ENCODE results near the gene NUAK1.

NUAK1 gene

GRCh38 chr12:106138633-106139421 is at the start of gene NUAK1:
Gene NUAK1 (minus strand): TSS chr12:106138954. CDS start chr12:106138653, 301 bp downstream.
- no peak for DNase-seq (ENCODE audit: low read depth in 4 of 4, low spot score in 1 of 4)

- DNase-seq (ENCODE audit: low read depth in 4 of 4, low spot score in 1 of 4), result no peak
Observed at GRCh38 chr12:106188256-106188655, 49.5 kb upstream of the NUAK1 start.

- DNase-seq (ENCODE audit: low read depth in 4 of 4, low spot score in 1 of 4), result no peak
Observed at GRCh38 chr12:106187842-106188241, 49.1 kb upstream of the NUAK1 start.

GRCh38 chr12:106187155-106187789 is 48.5 kb upstream of the NUAK1 start:
- no peak for DNase-seq (ENCODE audit: low read depth in 4 of 4, low spot score in 1 of 4)

GRCh38 chr12:106183735-106184134 is 45.0 kb upstream of the NUAK1 start:
- DNase-seq (ENCODE audit: low read depth in 4 of 4, low spot score in 1 of 4), result no peak

- DNase-seq (ENCODE audit: low read depth in 4 of 4, low spot score in 1 of 4), result no peak
Observed at GRCh38 chr12:106181401-106182114, 42.8 kb upstream of the NUAK1 start.

GRCh38 chr12:106179086-106179485 is 40.3 kb upstream of the NUAK1 start:
- no peak for DNase-seq (ENCODE audit: low read depth in 4 of 4, low spot score in 1 of 4)

GRCh38 chr12:106178562-106178961 is 39.8 kb upstream of the NUAK1 start:
- no peak for DNase-seq (ENCODE audit: low read depth in 4 of 4, low spot score in 1 of 4)

GRCh38 chr12:106176560-106176959 is 37.8 kb upstream of the NUAK1 start:
- DNase-seq (ENCODE audit: low read depth in 4 of 4, low spot score in 1 of 4), result no peak

- no peak for DNase-seq (ENCODE audit: low read depth in 4 of 4, low spot score in 1 of 4)
Observed at GRCh38 chr12:106174876-106175275, 36.1 kb upstream of the NUAK1 start.

- no peak for DNase-seq (ENCODE audit: low read depth in 4 of 4, low spot score in 1 of 4)
Observed at GRCh38 chr12:106173442-106173841, 34.7 kb upstream of the NUAK1 start.

- no peak for DNase-seq (ENCODE audit: low read depth in 4 of 4, low spot score in 1 of 4)
Observed at GRCh38 chr12:106171117-106171750, 32.5 kb upstream of the NUAK1 start.

- no peak for DNase-seq (ENCODE audit: low read depth in 4 of 4, low spot score in 1 of 4)
Observed at GRCh38 chr12:106170285-106170684, 31.5 kb upstream of the NUAK1 start.

GRCh38 chr12:106163712-106164111 is 25.0 kb upstream of the NUAK1 start:
- no peak for DNase-seq (ENCODE audit: low read depth in 4 of 4, low spot score in 1 of 4)

GRCh38 chr12:106161491-106161890 is 22.7 kb upstream of the NUAK1 start:
- no peak for DNase-seq (ENCODE audit: low read depth in 4 of 4, low spot score in 1 of 4)

- DNase-seq (ENCODE audit: low read depth in 4 of 4, low spot score in 1 of 4), result no peak
Observed at GRCh38 chr12:106160915-106161314, 22.2 kb upstream of the NUAK1 start.

- DNase-seq (ENCODE audit: low read depth in 4 of 4, low spot score in 1 of 4), result no peak
Observed at GRCh38 chr12:106157802-106158201, 19.0 kb upstream of the NUAK1 start.

- DNase-seq (ENCODE audit: low read depth in 4 of 4, low spot score in 1 of 4), result no peak
Observed at GRCh38 chr12:106154751-106155273, 16.1 kb upstream of the NUAK1 start.

- DNase-seq (ENCODE audit: low read depth in 4 of 4, low spot score in 1 of 4), result no peak
Observed at GRCh38 chr12:106152334-106152733, 13.6 kb upstream of the NUAK1 start.

- no peak for DNase-seq (ENCODE audit: low read depth in 4 of 4, low spot score in 1 of 4)
Observed at GRCh38 chr12:106150555-106150954, 11.8 kb upstream of the NUAK1 start.

GRCh38 chr12:106149096-106149784 is 10.5 kb upstream of the NUAK1 start:
- DNase-seq (ENCODE audit: low read depth in 4 of 4, low spot score in 1 of 4), result no peak

Measured in stimulated activated CD4-positive, alpha-beta T cell treated with anti-CD3 and anti-CD28 coated beads, Interleukin-1b, Interleukin-23, amount 100 ng/mL, for 24 hours (primary cell).